Mesenchymal stem cell (in vitro differentiated cells and primary cell): Measurements from ENCODE around the gene PARD3B.
A peak's percentile ranks its signal among the peaks of the same experiment; 100 is the strongest.

Experiments
- DNase-seq: peaks from one replicate; pipeline ENCODE4 v3.0.0-alpha.2; 2013
- H2AFZ ChIP-seq: one replicate; pipeline ENCODE4 v1.6.1; 2013; ENCODE audit warnings: low read depth, mild to moderate bottlenecking, control low read depth, inconsistent platforms, low read length, moderate library complexity
- H2AK5ac ChIP-seq: 2 replicates; pipeline ENCODE4 v1.6.1; 2013; ENCODE audit warnings: low read length, moderate library complexity, mild to moderate bottlenecking, inconsistent platforms; ENCODE audit not compliant: severe bottlenecking
- H2BK120ac ChIP-seq: one replicate; pipeline ENCODE4 v1.6.1; 2013; ENCODE audit warnings: low read depth, mild to moderate bottlenecking, inconsistent platforms, low read length, moderate library complexity
- H2BK12ac ChIP-seq, 2 experiments: one replicate each; pipeline ENCODE4 v1.6.1; 2013; ENCODE audit warnings: inconsistent platforms in 2 of 2, low read length in 2 of 2, mild to moderate bottlenecking in 2 of 2, moderate library complexity in 2 of 2, control low read depth in 1 of 2
- H2BK15ac ChIP-seq: one replicate; pipeline ENCODE4 v1.6.1; 2013; ENCODE audit warnings: mild to moderate bottlenecking, low read depth, inconsistent platforms; ENCODE audit not compliant: poor library complexity, severe bottlenecking
- H2BK5ac ChIP-seq: 2 replicates; pipeline ENCODE4 v1.6.1; 2013; ENCODE audit warnings: low read depth, mild to moderate bottlenecking, low read length, control low read depth, inconsistent platforms; ENCODE audit not compliant: poor library complexity, severe bottlenecking
- H3K14ac ChIP-seq, 2 experiments: one replicate each; pipeline ENCODE4 v1.6.1; 2013; ENCODE audit warnings: inconsistent platforms in 2 of 2, low read length in 2 of 2, control low read depth in 1 of 2, mild to moderate bottlenecking in 1 of 2, moderate library complexity in 1 of 2
- H3K18ac ChIP-seq, 2 experiments: one replicate each; pipeline ENCODE4 v1.6.1; 2013; ENCODE audit warnings: inconsistent platforms in 2 of 2, low read length in 2 of 2, control low read depth in 1 of 2, low read depth in 1 of 2, mild to moderate bottlenecking in 1 of 2
- H3K23ac ChIP-seq, 2 experiments: one replicate each; pipeline ENCODE4 v1.6.1; 2013; ENCODE audit warnings: inconsistent platforms in 2 of 2, low read length in 2 of 2, mild to moderate bottlenecking in 2 of 2, moderate library complexity in 2 of 2, control low read depth in 1 of 2
- H3K27ac ChIP-seq: 2 replicates; pipeline ENCODE4 v1.5.1; 2013; ENCODE audit warnings: mild to moderate bottlenecking, moderate library complexity, low read length, control low read depth, inconsistent platforms; ENCODE audit not compliant: poor library complexity, severe bottlenecking
- H3K27me3 ChIP-seq, 2 experiments: 2 replicates each; pipeline versions ENCODE4 v1.6.1 to v1.7.0; 2013; ENCODE audit warnings: low read length in 2 of 2, mild to moderate bottlenecking in 2 of 2, moderate library complexity in 2 of 2, control low read depth in 1 of 2, inconsistent platforms in 1 of 2; ENCODE audit not compliant: control insufficient read depth in 1 of 2, insufficient read depth in 1 of 2
- H3K36me3 ChIP-seq, 2 experiments: 2 replicates each; pipeline versions ENCODE4 v1.6.1 to v1.7.0; 2013; ENCODE audit warnings: low read length in 2 of 2, control low read depth in 1 of 2, inconsistent platforms in 1 of 2, low read depth in 1 of 2, mild to moderate bottlenecking in 1 of 2; ENCODE audit not compliant: insufficient read depth in 2 of 2, control insufficient read depth in 1 of 2
- H3K4ac ChIP-seq, 2 experiments: one replicate each; pipeline ENCODE4 v1.6.1; 2013; ENCODE audit warnings: inconsistent platforms in 2 of 2, low read length in 2 of 2, mild to moderate bottlenecking in 2 of 2, moderate library complexity in 2 of 2, control low read depth in 1 of 2, low read depth in 1 of 2
- H3K4me1 ChIP-seq: 2 replicates; pipeline ENCODE4 v1.6.1; 2013; ENCODE audit warnings: low read depth, low read length, control low read depth; ENCODE audit not compliant: control insufficient read depth, insufficient read depth
- H3K4me2 ChIP-seq: 2 replicates; pipeline ENCODE4 v1.6.1; 2013; ENCODE audit warnings: low read length, mild to moderate bottlenecking, inconsistent platforms; ENCODE audit not compliant: poor library complexity, severe bottlenecking
- H3K4me3 ChIP-seq, 2 experiments: 2 replicates each; pipeline versions ENCODE4 v1.5.1 to v1.7.0; 2013; ENCODE audit warnings: low read length in 2 of 2, mild to moderate bottlenecking in 2 of 2, control low read depth in 1 of 2, low read depth in 1 of 2; ENCODE audit not compliant: insufficient read depth in 1 of 2
- H3K79me1 ChIP-seq: replicated peaks from 2 replicates; pipeline ENCODE4 v1.6.1; 2013; ENCODE audit warnings: mild to moderate bottlenecking, control low read depth, low read length, inconsistent platforms; ENCODE audit not compliant: poor library complexity, severe bottlenecking
- H3K9ac ChIP-seq: 2 replicates; pipeline ENCODE4 v1.7.0; 2013; ENCODE audit warnings: mild to moderate bottlenecking, low read length, moderate library complexity
- H3K9me3 ChIP-seq: 2 replicates; pipeline ENCODE4 v1.7.0; 2013; ENCODE audit warnings: mild to moderate bottlenecking, low read length; ENCODE audit not compliant: control insufficient read depth
- H4K8ac ChIP-seq: one replicate; pipeline ENCODE4 v1.6.1; 2013; ENCODE audit warnings: inconsistent platforms, mild to moderate bottlenecking, low read length, moderate library complexity
- H4K91ac ChIP-seq: one replicate; pipeline ENCODE4 v1.6.1; 2013; ENCODE audit warnings: mild to moderate bottlenecking, low read length, inconsistent platforms
- WGBS: methylation state at CpG from one replicate; pipeline ENCODE4 v1.1.7; 2013; ENCODE audit warnings: mixed read lengths; 5-methylcytosine and 5-hydroxymethylcytosine counted together

The PARD3B gene

GRCh38 chr2:205357732-205358131 lies 812.5 kb downstream of the PARD3B start:
- Histone ChIP-seq H3K23ac (no peak overlapping the region), H3K4ac (no peak overlapping the region), H2BK15ac (no peak overlapping the region), H3K9ac (no peak overlapping the region), H2BK5ac (no peak overlapping the region), H3K27ac (no peak overlapping the region), H2BK12ac (no peak overlapping the region), H3K4me3 (no peak overlapping the region), H3K4me1 (no peaks in the 10 kb centered on the region), H4K91ac (no peak overlapping the region), H3K36me3 (no peaks in the 10 kb centered on the region), H3K18ac (no peak overlapping the region), H3K4me2 (no peak overlapping the region), H2AK5ac (no peak overlapping the region), H3K27me3 (no peaks in the 10 kb centered on the region), H3K9me3 (no peaks in the 10 kb centered on the region), H4K8ac (no peak overlapping the region), H3K79me1 (no peaks in the 10 kb centered on the region), H2AFZ (no peak overlapping the region), H3K14ac (no peak overlapping the region), H2BK120ac (no peak overlapping the region)
- DNase-seq: no peak
- WGBS: 44% methylated on average over 2 of the region's 2 CpGs

- Histone ChIP-seq H2AFZ (no peak overlapping the region), H2BK15ac (no peak overlapping the region), H2BK5ac (no peak overlapping the region), H4K8ac (no peak overlapping the region), H3K79me1 (no peaks in the 10 kb centered on the region), H3K14ac (no peak overlapping the region), H4K91ac (no peak overlapping the region), H3K4me2 (no peak overlapping the region), H3K4ac (no peak overlapping the region), H3K23ac (no peak overlapping the region), H3K27me3 (no peaks in the 10 kb centered on the region), H3K9me3 (no peaks in the 10 kb centered on the region), H2AK5ac (no peak overlapping the region), H3K36me3 (no peaks in the 10 kb centered on the region), H2BK12ac (no peak overlapping the region), H3K4me1 (no peaks in the 10 kb centered on the region), H2BK120ac (no peak overlapping the region), H3K4me3 (no peak overlapping the region), H3K9ac (no peak overlapping the region), H3K27ac (peak overlapping the region; percentile 37), H3K18ac (no peak overlapping the region)
- DNase-seq: no peak
- 48% methylated on average over 6 of the region's 8 CpGs for WGBS
Observed at GRCh38 chr2:205358351-205358815, 813.1 kb downstream of the PARD3B start.

GRCh38 chr2:205361272-205361671 lies 816.0 kb downstream of the PARD3B start:
- Histone ChIP-seq H4K91ac (no peak overlapping the region), H3K27me3 (no peaks in the 10 kb centered on the region), H3K4me3 (no peak overlapping the region), H3K27ac (no peak overlapping the region), H3K14ac (no peak overlapping the region), H2AK5ac (no peak overlapping the region), H3K18ac (no peak overlapping the region), H2BK12ac (no peak overlapping the region), H2BK5ac (no peak overlapping the region), H2AFZ (no peak overlapping the region), H3K4me1 (no peaks in the 10 kb centered on the region), H2BK15ac (no peak overlapping the region), H3K36me3 (no peaks in the 10 kb centered on the region), H3K23ac (no peak overlapping the region), H3K79me1 (no peaks in the 10 kb centered on the region), H3K4ac (no peak overlapping the region), H2BK120ac (no peak overlapping the region), H3K9me3 (no peaks in the 10 kb centered on the region), H3K4me2 (no peak overlapping the region), H4K8ac (no peak overlapping the region), H3K9ac (no peak overlapping the region)
- DNase-seq: no peak
- WGBS: 90% methylated on average over 3 of the region's 3 CpGs

GRCh38 chr2:205361970-205362369 lies 816.7 kb downstream of the PARD3B start:
- Histone ChIP-seq H3K79me1 (no peaks in the 10 kb centered on the region), H3K27ac (no peak overlapping the region), H2BK15ac (no peak overlapping the region), H3K27me3 (no peaks in the 10 kb centered on the region), H3K9ac (no peak overlapping the region), H3K14ac (no peak overlapping the region), H4K91ac (no peak overlapping the region), H3K4ac (no peak overlapping the region), H2AK5ac (no peak overlapping the region), H4K8ac (no peak overlapping the region), H3K4me3 (no peak overlapping the region), H3K18ac (no peak overlapping the region), H3K23ac (no peak overlapping the region), H2AFZ (no peak overlapping the region), H3K36me3 (no peaks in the 10 kb centered on the region), H3K4me2 (no peak overlapping the region), H2BK120ac (no peak overlapping the region), H3K9me3 (no peaks in the 10 kb centered on the region), H3K4me1 (no peaks in the 10 kb centered on the region), H2BK12ac (no peak overlapping the region), H2BK5ac (no peak overlapping the region)
- no peak for DNase-seq
